Stomach (tissue), 9 donors: ENCODE data around the gene HSD17B12. TPM values are rescaled to one million over a fixed set of nuclear protein-coding genes. Genes with fewer than 3 reads are reported as not detected.

Experiments
- DNase-seq, 2 donors: peaks; one replicate each; pipeline versions ENCODE4 v3.0.0 to v3.0.0-alpha.2; 2013 to 2019
- H3K27ac ChIP-seq, 5 donors: fragments of 200-600 bp in 4 of 5; sonication (generic) in 4 of 5; one replicate each; pipeline ENCODE4 v1.5.1; 2013 to 2019; ENCODE audit warnings: mild to moderate bottlenecking in 1 of 5, moderate library complexity in 1 of 5
- H3K27me3 ChIP-seq, 3 donors: fragments of 200-600 bp; sonication (generic); one replicate each; pipeline ENCODE4 v1.5.1; 2017 to 2019; ENCODE audit warnings: mixed run types in 1 of 3
- H3K36me3 ChIP-seq, 4 donors: fragments of 200-600 bp; sonication (generic); 1 replicate in 3 of 4; 2 replicates in 1 of 4; pipeline ENCODE4 v1.5.1; 2016 to 2019
- H3K4me1 ChIP-seq, 4 donors: fragments of 200-600 bp; sonication (generic); one replicate each; pipeline ENCODE4 v1.5.1; 2016 to 2019
- H3K4me3 ChIP-seq, 4 donors: fragments of 200-600 bp; sonication (generic) in 3 of 4; one replicate each; pipeline ENCODE4 v1.5.1; 2016 to 2019; ENCODE audit warnings: mild to moderate bottlenecking in 1 of 4
- H3K9me3 ChIP-seq, 4 donors: fragments of 200-600 bp; sonication (generic); one replicate each; pipeline ENCODE4 v1.5.1; 2016 to 2019
- CTCF ChIP-seq, 7 experiments: fragments of 450-650 bp in 4 of 7; fragments of 200-600 bp in 3 of 7; sonication (generic) in 3 of 7; IDR thresholded peaks; one replicate each; pipeline ENCODE4 v1.5.1; 2016 to 2019; ENCODE audit warnings: antibody characterized with exemption in 7 of 7, control low read depth in 2 of 7, mild to moderate bottlenecking in 1 of 7
- EP300 ChIP-seq: sonication (generic); formaldehyde crosslinking; IDR thresholded peaks from one replicate; pipeline ENCODE4 v1.6.1; 2017; ENCODE audit warnings: antibody characterized with exemption
- POLR2A ChIP-seq, 4 donors: fragments of 450-650 bp; IDR thresholded peaks; one replicate each; pipeline ENCODE4 v1.6.1; 2016; ENCODE audit warnings: antibody characterized with exemption in 4 of 4, control low read depth in 2 of 4, mild to moderate bottlenecking in 1 of 4, moderate library complexity in 1 of 4
- POLR2AphosphoS5 ChIP-seq, 3 donors: sonication (generic); formaldehyde crosslinking; IDR thresholded peaks; one replicate each; pipeline ENCODE4 v1.6.1; 2016; ENCODE audit warnings: antibody characterized with exemption in 3 of 3
- WGBS, 5 donors: extraction: QIAGEN DNeasy Blood & Tissue Kit in 3 of 5; methylation state at CpG; one replicate each; pipeline versions ENCODE4 v1.1.5 to v1.1.7; 2013 to 2018; 5-methylcytosine and 5-hydroxymethylcytosine counted together
- intact Hi-C: fragments of 100-400 bp; cut with DNase I; formaldehyde crosslinking; loops from one replicate; pipeline ENCODE4 v1.15.1; 2023; ENCODE audit warnings: low total_unique reads
- polyA plus RNA-seq, 3 donors: library from polyadenylated mRNA; stranded (reverse); fragments of 200-250 nt; gene quantifications; one replicate each; pipeline ENCODE4 v1.2.3, GENCODE V29; 2013
- total RNA-seq, 5 donors: library from RNA; depleted of rRNA; stranded (reverse); fragments of >200 nt; gene quantifications; one replicate each; pipeline versions ENCODE4 v1.1.0 to v1.2.3, GENCODE V29; 2014 to 2016
- donor health status: healthy with polysubstance abuse.
- donor health status: Bipolar disorder and iron deficiency.
- donor health status: healthy.

HSD17B12 gene
- total and polyA plus RNA-seq, 8 donors, result 25.8 to 169 (median 52.4) TPM

DNA sequence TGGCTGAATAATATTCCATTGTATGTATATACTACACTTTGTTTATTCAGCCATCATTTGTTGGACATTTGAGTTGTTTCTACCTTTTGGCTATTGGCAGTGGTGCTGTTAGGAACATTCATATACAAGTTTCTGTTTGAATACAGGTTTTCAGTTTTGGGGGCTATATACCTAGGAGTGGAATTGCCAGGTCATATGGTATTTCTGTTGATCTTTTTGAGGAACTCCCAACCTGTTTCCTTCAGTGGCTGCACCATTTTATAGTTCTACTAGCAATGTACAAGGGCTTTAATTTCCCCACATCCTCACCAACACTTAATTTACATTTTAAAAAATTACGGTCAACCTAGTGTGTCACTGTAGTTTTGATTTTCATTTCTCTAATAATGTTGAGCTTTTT, 54.6 kb downstream of the HSD17B12 start:
- no peak overlapping the region for H3K4me3 ChIP-seq
- no peak overlapping the region for H3K27ac ChIP-seq
- H3K4me1 ChIP-seq, result peaks cover 16 to 35% (median 27%) of the 10 kb centered on the region in 4 donors
- peaks cover 0 to 14% (median 11%) of the 10 kb centered on the region in 4 donors for H3K36me3 ChIP-seq
- intact Hi-C loops, result no loop called here
- H3K9me3 ChIP-seq, result no peaks in the 10 kb centered on the region
- no peak for TF ChIP-seq POLR2AphosphoS5 (IDR thresholded peaks at IDR 0.05)
- no peak for TF ChIP-seq EP300
- TF ChIP-seq CTCF (IDR thresholded peaks at IDR 0.05), result no peak
- no peak for TF ChIP-seq POLR2A (IDR thresholded peaks at IDR 0.05)
- H3K27me3 ChIP-seq, result no peaks in the 10 kb centered on the region
- DNase-seq, result no peak
- WGBS, 5 donors, result 87 to 96% (median 94%) methylated on average over 1 of the region's 1 CpG

- intact Hi-C loops, result no loop called here
- H3K27me3 ChIP-seq, result no peaks in the 10 kb centered on the region
- peaks cover 0 to 14% (median 11%) of the 10 kb centered on the region in 4 donors for H3K36me3 ChIP-seq
- no peak for DNase-seq
- H3K4me3 ChIP-seq, result no peak overlapping the region
- peak overlapping the region in 1 of 5 donors; percentile 14 for H3K27ac ChIP-seq
- TF ChIP-seq POLR2A (IDR thresholded peaks at IDR 0.05) (no peak), CTCF (IDR thresholded peaks at IDR 0.05) (no peak), POLR2AphosphoS5 (IDR thresholded peaks at IDR 0.05) (no peak), EP300 (no peak)
- 53 to 69% (median 67%) methylated on average over 4 of the region's 4 CpGs for WGBS, 5 donors
- H3K9me3 ChIP-seq, result no peaks in the 10 kb centered on the region
- H3K4me1 ChIP-seq, result peaks cover 16 to 35% (median 27%) of the 10 kb centered on the region in 4 donors
Measured at GRCh38 chr11:43735961-43736360, 55.4 kb downstream of the HSD17B12 start.

- H3K27me3 ChIP-seq, result no peaks in the 10 kb centered on the region
- DNase-seq, result peak in 1 of 2 donors; percentile 50
- intact Hi-C loops, result no loop called here
- 25 to 33% (median 28%) methylated on average over 5 of the region's 5 CpGs for WGBS, 5 donors
- peak overlapping the region in 3 of 5 donors; percentile 13 to 44 (median 36) for H3K27ac ChIP-seq
- TF ChIP-seq CTCF (IDR thresholded peaks at IDR 0.05) (no peak), EP300 (no peak), POLR2A (IDR thresholded peaks at IDR 0.05) (no peak), POLR2AphosphoS5 (IDR thresholded peaks at IDR 0.05) (no peak)
- H3K36me3 ChIP-seq, result peaks cover 0 to 14% (median 11%) of the 10 kb centered on the region in 4 donors
- no peak overlapping the region for H3K4me3 ChIP-seq
- peaks cover 16 to 35% (median 27%) of the 10 kb centered on the region in 4 donors for H3K4me1 ChIP-seq
- H3K9me3 ChIP-seq, result no peaks in the 10 kb centered on the region
Measured at GRCh38 chr11:43736502-43737200, 56.1 kb downstream of the HSD17B12 start.

DNA sequence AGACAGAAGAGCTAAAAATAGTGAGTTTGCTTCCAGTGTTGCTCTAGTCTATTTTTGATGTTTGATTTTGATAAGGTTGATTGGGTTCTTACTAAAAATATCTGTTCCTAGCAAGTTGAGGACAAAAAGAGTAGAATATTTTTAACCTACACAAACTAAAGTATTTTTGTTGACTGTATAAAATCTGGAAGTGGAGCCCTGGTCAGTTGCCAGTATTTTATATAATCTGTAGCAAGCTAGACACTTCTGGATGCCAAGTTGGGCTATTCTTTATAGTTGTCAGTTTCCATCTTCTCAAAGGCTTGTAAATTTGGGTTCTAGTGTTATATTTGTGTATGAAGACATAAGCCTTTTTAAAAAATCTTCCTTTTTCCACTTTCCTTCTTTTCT, 56.7 kb downstream of the HSD17B12 start:
- H3K27ac ChIP-seq, result peak overlapping the region in 3 of 5 donors; percentile 13 to 44 (median 36)
- no peaks in the 10 kb centered on the region for H3K27me3 ChIP-seq
- intact Hi-C loops, result no loop called here

More for the DNA sequence above, 56.7 kb downstream of the HSD17B12 start:
- Histone ChIP-seq H3K4me1 (peaks cover 16 to 35% (median 27%) of the 10 kb centered on the region in 4 donors), H3K9me3 (no peaks in the 10 kb centered on the region), H3K36me3 (peaks cover 0 to 14% (median 11%) of the 10 kb centered on the region in 4 donors), H3K4me3 (no peak overlapping the region)
- peak in 1 of 2 donors; percentile 17 for DNase-seq
- TF ChIP-seq POLR2AphosphoS5 (IDR thresholded peaks at IDR 0.05) (no peak), EP300 (no peak), POLR2A (IDR thresholded peaks at IDR 0.05) (no peak), CTCF (IDR thresholded peaks at IDR 0.05) (no peak)
